Ishikawa (cell line): ENCODE measurements around the gene TUB.

ENCODE experiments used
- CEBPB ChIP-seq: IDR thresholded peaks from 2 replicates; pipeline ENCODE4 v1.6.1; 2012
- CREB1 ChIP-seq: IDR thresholded peaks from 2 replicates; pipeline ENCODE4 v1.6.1; 2012; ENCODE audit warnings: low read depth
- EP300 ChIP-seq: IDR thresholded peaks from 2 replicates; pipeline ENCODE4 v1.6.1; 2012; ENCODE audit warnings: borderline replicate concordance
- FOXM1 ChIP-seq: IDR thresholded peaks from 2 replicates; pipeline ENCODE4 v1.6.1; 2012; ENCODE audit warnings: low read depth, borderline replicate concordance
- NFIC ChIP-seq: IDR thresholded peaks from 2 replicates; pipeline ENCODE4 v1.6.1; 2012
- RAD21 ChIP-seq: IDR thresholded peaks from 2 replicates; pipeline ENCODE4 v1.6.1; 2012; ENCODE audit warnings: low read depth
- TAF1 ChIP-seq: IDR thresholded peaks from 2 replicates; pipeline ENCODE4 v1.6.1; 2012; ENCODE audit warnings: low read depth, mild to moderate bottlenecking
- TEAD4 ChIP-seq: IDR thresholded peaks from 2 replicates; pipeline ENCODE4 v1.6.1; 2012
- YY1 ChIP-seq: IDR thresholded peaks from 2 replicates; pipeline ENCODE4 v1.6.1; 2012; ENCODE audit warnings: low read depth
- TF ChIP-seq, protein P1 (sequence below): IDR thresholded peaks from 2 replicates; pipeline ENCODE4 v1.6.1; 2012; ENCODE audit warnings: low read depth, mild to moderate bottlenecking
- TF ChIP-seq, protein P2 (sequence below): IDR thresholded peaks from 2 replicates; pipeline ENCODE4 v1.6.1; 2012

DNA sequence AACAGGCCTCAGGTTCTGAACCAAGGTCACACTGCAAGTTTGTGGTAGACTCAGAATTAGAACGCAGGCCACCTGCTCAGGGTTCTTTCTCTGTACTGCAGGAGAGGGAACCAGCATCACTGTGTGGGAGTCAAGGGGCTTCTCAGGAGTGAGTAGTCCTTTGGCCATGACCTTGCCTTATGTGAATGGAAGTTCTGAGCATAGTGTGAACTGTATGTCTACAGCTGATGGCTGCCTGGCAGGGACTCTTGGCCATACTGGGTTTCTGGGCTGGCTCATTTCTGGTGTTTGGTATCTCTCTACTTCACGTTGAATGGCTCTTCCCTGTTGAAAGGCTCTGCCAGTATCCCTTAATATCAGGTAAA is 40.1 kb upstream of the TUB start:
- TF ChIP-seq EP300 (no peak), NFIC (no peak), CEBPB (no peak), TAF1 (no peak), FOXM1 (no peak), YY1 (no peak), TEAD4 (no peak), RAD21 (no peak), CREB1 (no peak)
- TF ChIP-seq, protein P1, sequence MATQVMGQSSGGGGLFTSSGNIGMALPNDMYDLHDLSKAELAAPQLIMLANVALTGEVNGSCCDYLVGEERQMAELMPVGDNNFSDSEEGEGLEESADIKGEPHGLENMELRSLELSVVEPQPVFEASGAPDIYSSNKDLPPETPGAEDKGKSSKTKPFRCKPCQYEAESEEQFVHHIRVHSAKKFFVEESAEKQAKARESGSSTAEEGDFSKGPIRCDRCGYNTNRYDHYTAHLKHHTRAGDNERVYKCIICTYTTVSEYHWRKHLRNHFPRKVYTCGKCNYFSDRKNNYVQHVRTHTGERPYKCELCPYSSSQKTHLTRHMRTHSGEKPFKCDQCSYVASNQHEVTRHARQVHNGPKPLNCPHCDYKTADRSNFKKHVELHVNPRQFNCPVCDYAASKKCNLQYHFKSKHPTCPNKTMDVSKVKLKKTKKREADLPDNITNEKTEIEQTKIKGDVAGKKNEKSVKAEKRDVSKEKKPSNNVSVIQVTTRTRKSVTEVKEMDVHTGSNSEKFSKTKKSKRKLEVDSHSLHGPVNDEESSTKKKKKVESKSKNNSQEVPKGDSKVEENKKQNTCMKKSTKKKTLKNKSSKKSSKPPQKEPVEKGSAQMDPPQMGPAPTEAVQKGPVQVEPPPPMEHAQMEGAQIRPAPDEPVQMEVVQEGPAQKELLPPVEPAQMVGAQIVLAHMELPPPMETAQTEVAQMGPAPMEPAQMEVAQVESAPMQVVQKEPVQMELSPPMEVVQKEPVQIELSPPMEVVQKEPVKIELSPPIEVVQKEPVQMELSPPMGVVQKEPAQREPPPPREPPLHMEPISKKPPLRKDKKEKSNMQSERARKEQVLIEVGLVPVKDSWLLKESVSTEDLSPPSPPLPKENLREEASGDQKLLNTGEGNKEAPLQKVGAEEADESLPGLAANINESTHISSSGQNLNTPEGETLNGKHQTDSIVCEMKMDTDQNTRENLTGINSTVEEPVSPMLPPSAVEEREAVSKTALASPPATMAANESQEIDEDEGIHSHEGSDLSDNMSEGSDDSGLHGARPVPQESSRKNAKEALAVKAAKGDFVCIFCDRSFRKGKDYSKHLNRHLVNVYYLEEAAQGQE: no peak
- TF ChIP-seq, protein P2, sequence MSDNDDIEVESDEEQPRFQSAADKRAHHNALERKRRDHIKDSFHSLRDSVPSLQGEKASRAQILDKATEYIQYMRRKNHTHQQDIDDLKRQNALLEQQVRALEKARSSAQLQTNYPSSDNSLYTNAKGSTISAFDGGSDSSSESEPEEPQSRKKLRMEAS: no peak
